Heart left ventricle (tissue), 13 donors: ENCODE results near the gene SMAD3.

Experiments used
- POLR2A ChIP-seq, 2 donors: fragments of 450-650 bp; IDR thresholded peaks; one replicate each; pipeline ENCODE4 v1.6.1; 2017; ENCODE audit warnings: antibody characterized with exemption in 2 of 2, mild to moderate bottlenecking in 2 of 2, moderate library complexity in 2 of 2
- TF ChIP-seq, protein P1 (sequence below), 12 donors: fragments of 200-600 bp; sonication (generic) in 4 of 12; IDR thresholded peaks; one replicate each; pipeline versions ENCODE4 v1.5.0 to v1.8.0; 2018 to 2022; ENCODE audit warnings: antibody characterized with exemption in 12 of 12, mild to moderate bottlenecking in 5 of 12
- donor health status: ischemic (EF 13 %, LVEDD 7.1; RV severe dilation, severe dysfunction).
- donor health status: DM: no; HTN: yes; CAD: no.
- donor health status: DM: no; HTN: no; CAD: no.
- donor health status: ischemic (EF 25% LVEDD 6.9; RV normal size, moderate dysfunction).
- donor health status: ischemic (EF 25% LVEDD 5.7; RV mildly dilated, moderate dysfunction).
- donor health status: ischemic (EF 35%, LVEDD 5.7; RV mildly dilated, moderate dysfunction).
- donor health status: nonischemic (EF 11% LVEDD 7.7; RV severe dilation, severe dysfunction).
- donor health status: DM: yes; HTN: yes; CAD: no.
- donor health status: PGD.
- donor health status: ischemic (EF 29% LVEDD 5.4; RV normal size, mild dysfunction).
- donor health status: nonischemic (EF 23%, LVEDD 6.1; RV moderate dilation, normal function).

DNA sequence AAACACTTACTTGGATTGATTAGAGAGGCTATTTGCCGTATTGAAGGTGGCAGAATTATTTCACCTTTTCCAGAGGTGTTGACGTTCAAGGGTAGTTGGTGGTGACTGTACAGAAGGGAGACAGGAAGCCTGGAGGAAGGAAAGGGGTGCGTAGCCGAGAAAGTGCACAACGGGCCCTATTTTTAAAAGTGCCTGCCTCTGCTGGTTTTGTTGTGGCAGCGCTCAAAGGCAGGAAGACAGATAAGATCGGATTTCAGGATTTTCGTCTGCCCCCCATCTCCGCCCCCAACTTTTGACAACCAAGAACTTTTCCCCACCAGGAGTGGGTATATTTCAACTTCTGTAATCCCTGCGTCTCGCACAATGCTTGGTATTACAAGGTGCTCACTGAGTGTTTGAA, 38.5 kb downstream of the SMAD3 start:
- TF ChIP-seq, protein P1, sequence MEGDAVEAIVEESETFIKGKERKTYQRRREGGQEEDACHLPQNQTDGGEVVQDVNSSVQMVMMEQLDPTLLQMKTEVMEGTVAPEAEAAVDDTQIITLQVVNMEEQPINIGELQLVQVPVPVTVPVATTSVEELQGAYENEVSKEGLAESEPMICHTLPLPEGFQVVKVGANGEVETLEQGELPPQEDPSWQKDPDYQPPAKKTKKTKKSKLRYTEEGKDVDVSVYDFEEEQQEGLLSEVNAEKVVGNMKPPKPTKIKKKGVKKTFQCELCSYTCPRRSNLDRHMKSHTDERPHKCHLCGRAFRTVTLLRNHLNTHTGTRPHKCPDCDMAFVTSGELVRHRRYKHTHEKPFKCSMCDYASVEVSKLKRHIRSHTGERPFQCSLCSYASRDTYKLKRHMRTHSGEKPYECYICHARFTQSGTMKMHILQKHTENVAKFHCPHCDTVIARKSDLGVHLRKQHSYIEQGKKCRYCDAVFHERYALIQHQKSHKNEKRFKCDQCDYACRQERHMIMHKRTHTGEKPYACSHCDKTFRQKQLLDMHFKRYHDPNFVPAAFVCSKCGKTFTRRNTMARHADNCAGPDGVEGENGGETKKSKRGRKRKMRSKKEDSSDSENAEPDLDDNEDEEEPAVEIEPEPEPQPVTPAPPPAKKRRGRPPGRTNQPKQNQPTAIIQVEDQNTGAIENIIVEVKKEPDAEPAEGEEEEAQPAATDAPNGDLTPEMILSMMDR (IDR thresholded peaks at IDR 0.05) = no peak
- no peak for TF ChIP-seq POLR2A (IDR thresholded peaks at IDR 0.05)
